Measurements from ENCODE around the gene WSCD2.

WSCD2 gene

DNA sequence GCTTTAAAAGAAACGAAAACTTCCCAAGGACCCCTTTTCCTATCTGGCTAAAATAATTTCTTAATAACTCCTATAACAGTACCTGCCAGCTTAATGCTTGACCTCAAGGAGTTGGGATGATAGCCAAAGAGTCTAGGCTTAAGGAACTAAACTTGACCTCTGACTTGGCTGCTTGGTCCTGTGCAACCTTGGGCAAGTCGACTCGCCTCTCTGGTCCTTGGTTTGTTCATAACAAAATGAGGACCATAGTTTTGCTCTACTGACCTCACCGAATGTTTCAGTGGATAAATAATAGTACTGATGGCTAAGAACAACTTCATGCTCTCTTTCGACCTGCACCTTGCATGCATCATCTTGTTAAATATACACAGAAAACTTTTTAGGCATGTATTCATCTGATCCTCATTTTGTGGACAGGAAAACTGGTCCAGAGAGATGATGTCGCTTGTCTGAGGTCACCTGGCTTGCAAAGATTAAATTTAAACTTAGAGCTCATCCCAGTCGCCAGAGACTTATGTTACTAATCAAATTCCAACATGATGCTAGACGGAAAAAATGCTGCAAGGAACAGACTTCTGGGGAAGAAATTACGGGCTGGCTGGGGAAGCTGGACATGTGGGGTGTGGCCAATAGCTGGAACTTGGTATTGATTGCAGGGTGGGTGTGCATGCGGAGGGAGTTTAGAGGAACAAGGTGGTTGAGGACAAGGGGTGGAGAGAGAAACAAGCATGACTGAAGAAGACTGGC lies 38.0 kb upstream of the WSCD2 start:
- DNase-seq (ENCODE audit: low read depth) = no peak
- TF ChIP-seq, protein P1, sequence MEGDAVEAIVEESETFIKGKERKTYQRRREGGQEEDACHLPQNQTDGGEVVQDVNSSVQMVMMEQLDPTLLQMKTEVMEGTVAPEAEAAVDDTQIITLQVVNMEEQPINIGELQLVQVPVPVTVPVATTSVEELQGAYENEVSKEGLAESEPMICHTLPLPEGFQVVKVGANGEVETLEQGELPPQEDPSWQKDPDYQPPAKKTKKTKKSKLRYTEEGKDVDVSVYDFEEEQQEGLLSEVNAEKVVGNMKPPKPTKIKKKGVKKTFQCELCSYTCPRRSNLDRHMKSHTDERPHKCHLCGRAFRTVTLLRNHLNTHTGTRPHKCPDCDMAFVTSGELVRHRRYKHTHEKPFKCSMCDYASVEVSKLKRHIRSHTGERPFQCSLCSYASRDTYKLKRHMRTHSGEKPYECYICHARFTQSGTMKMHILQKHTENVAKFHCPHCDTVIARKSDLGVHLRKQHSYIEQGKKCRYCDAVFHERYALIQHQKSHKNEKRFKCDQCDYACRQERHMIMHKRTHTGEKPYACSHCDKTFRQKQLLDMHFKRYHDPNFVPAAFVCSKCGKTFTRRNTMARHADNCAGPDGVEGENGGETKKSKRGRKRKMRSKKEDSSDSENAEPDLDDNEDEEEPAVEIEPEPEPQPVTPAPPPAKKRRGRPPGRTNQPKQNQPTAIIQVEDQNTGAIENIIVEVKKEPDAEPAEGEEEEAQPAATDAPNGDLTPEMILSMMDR (IDR thresholded peaks at IDR 0.05; ENCODE audit: low read depth, low read length, missing control alignments) = no peak
- no peak overlapping the region for H3K4me3 ChIP-seq (ENCODE audit: low read depth, low read length)
- in situ Hi-C loops (cut with HindIII; ENCODE audit: low sequenced_read_pairs) = no loop called here

DNA sequence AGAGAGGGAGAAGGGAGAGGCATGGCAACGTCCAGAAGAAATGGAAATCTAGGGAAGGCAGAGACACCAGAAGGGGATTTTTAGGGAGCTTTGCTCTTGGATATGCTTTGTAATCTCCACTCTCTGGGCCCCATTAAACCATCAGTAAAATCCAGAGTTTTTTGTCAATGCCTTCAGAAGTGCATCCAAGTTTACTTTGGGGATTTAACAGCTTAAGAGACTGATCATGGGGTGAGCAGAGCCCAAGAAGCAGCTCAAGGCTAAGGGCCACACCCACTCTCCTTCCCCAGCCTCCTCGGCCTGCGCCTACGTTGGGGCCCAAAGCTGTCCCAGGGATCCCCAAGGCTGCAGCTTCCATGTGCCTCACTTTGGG lies 37.4 kb upstream of the WSCD2 start:
- in situ Hi-C loops (cut with HindIII; ENCODE audit: low sequenced_read_pairs) = no loop called here
- DNase-seq (ENCODE audit: low read depth) = no peak
- H3K4me3 ChIP-seq (ENCODE audit: low read depth, low read length) = no peak overlapping the region
- TF ChIP-seq, protein P1 (IDR thresholded peaks at IDR 0.05; ENCODE audit: low read depth, low read length, missing control alignments) = no peak

DNA sequence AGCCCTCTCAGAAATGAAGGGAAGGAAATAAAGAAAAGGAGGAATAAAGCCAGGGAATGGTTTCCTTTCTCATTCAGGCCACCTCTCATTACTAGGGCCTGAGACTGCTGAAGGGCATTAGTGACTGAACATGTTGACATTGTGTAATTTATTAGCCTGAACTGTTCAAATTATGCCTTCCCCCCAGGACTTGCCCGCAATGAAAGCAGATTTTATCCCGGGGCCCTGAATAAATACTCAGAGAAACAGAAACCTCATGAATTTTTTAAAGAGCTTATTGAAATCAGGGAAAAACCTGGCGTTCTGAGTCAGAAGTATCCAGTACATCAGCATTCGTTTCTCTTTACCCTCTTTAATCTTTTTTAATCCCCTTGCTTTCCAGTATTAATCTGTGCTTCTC lies 35.9 kb upstream of the WSCD2 start:
- TF ChIP-seq, protein P1 (IDR thresholded peaks at IDR 0.05; ENCODE audit: low read depth, low read length, missing control alignments) = no peak
- no peak for DNase-seq (ENCODE audit: low read depth)
- H3K4me3 ChIP-seq (ENCODE audit: low read depth, low read length) = no peak overlapping the region
- in situ Hi-C loops (cut with HindIII; ENCODE audit: low sequenced_read_pairs) = no loop called here

DNA sequence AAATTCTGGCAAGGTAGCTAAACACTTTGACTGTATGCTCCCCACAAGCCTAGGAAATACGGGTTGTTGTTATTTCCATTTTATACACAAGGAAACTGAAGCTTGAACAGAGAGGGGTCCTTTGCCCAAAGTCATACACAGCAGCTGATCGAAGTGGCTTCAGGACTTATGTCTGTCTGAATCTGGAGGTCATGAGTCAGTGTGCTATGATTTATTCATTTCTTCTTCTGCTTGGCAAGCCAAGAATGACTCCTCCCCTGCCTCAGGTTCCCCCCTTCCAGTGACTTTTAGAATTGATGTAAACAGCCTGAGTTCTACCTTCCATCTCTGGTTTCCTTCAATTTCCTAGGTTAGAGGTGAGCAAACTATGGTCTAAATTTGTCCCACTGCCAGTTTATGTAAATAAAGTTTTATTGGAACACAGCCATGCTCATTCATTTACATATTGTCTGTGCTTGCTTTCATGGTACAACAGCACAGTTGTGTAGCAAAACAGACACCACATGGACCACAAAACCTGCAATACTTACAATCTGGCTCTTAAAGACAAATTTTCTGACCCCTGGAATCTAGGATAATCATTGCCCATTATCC lies 34.9 kb upstream of the WSCD2 start:
- no peak for DNase-seq (ENCODE audit: low read depth)
- H3K4me3 ChIP-seq (ENCODE audit: low read depth, low read length) = no peak overlapping the region
- TF ChIP-seq, protein P1 (IDR thresholded peaks at IDR 0.05; ENCODE audit: low read depth, low read length, missing control alignments) = no peak
- in situ Hi-C loops (cut with HindIII; ENCODE audit: low sequenced_read_pairs) = no loop called here

DNA sequence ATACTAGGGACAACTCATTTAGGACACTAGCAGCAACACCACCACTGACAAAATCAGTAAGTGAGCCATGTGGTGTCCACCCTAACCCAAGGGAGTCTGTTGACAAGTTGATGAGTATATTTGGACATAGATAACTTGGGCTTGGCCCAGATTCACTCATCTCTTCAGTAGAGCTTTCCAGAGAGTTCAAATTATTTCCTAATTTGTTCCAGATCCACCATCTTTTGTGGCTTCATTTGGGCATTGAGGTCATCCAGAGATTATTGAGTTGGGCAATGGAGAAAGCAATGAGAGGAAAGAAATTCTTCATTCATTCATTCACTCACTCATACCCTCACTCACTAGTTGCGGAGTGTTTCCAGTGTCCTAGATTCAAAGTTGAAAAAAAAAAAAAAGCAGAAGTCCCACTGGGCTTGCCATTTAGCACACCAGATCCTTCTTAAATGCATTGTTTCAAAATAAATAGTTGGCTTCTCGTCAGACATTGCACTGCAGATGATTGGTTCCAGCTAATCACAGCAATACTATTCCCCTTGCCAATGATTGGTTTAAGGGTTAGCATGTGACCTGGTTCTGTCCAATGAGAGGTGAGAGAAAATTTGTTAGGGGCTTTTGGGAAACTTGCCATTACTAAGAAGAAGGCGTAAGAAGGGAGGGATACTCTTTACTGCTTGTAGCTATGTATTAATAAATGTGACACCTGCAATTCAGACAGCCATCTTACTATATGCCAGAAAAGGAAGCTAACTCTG lies 31.8 kb upstream of the WSCD2 start:
- no peak overlapping the region for H3K4me3 ChIP-seq (ENCODE audit: low read depth, low read length)
- TF ChIP-seq, protein P1 (IDR thresholded peaks at IDR 0.05; ENCODE audit: low read depth, low read length, missing control alignments) = no peak
- DNase-seq (ENCODE audit: low read depth) = no peak
- in situ Hi-C loops (cut with HindIII; ENCODE audit: low sequenced_read_pairs) = no loop called here

DNA sequence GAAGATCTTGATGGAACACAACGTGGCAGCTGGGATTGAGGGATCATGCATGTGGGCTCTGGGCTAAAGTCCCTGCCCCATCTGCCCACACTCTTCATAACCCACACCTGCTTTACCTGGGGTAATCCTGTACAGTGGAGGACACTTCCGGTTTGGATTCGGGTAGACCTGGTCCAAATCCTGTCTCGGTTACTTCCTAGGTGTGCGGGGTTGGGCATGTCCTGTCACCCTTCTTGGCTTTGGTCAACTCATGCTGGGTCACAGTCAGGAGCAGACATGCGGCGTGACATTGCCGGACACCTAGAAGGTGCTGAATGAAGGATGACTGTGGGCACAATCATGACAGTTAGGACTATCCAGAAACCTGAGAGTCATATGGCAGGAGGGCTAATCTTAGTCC lies 30.7 kb upstream of the WSCD2 start:
- no peak overlapping the region for H3K4me3 ChIP-seq (ENCODE audit: low read depth, low read length)
- TF ChIP-seq, protein P1 (IDR thresholded peaks at IDR 0.05; ENCODE audit: low read depth, low read length, missing control alignments) = no peak
- in situ Hi-C loops (cut with HindIII; ENCODE audit: low sequenced_read_pairs) = no loop called here
- no peak for DNase-seq (ENCODE audit: low read depth)
